IMR-90 (cell line): ENCODE measurements around the gene CDHR1. TPM values are rescaled to one million over a fixed set of nuclear protein-coding genes. Genes with fewer than 3 reads are reported as not detected.

Source experiments
- ATAC-seq: fragments of 200-7000 bp; cut with Tn5 transposase; 2 replicates; pipeline ENCODE4 v1.9.1; 2020; ENCODE audit warnings: low read depth, mild to moderate bottlenecking, moderate library complexity
- BruUV-seq: library from RNA; stranded (reverse); fragments of 400-500 nt; replicated peaks from 2 replicates; lab custom pipeline; 2021; lab: Mats Ljungman, UMichigan
- CTCF ChIA-PET: fragments of 300-600 bp; formaldehyde crosslinking; extraction: SDS; loops from one replicate; lab custom pipeline; 2021; ENCODE audit warnings: antibody characterized with exemption; lab: Yijun Ruan, JAX
- POLR2A ChIA-PET: fragments of 300-600 bp; sonication (Branson Sonifier 250); formaldehyde crosslinking; loops from one replicate; lab custom pipeline; 2022; ENCODE audit warnings: antibody characterized with exemption; ENCODE audit not compliant: unreplicated experiment; lab: Charles Lee
- DNase-seq: peaks from one replicate; pipeline ENCODE4 v3.0.0; 2013
- H2AFZ ChIP-seq: replicated peaks from 2 replicates; pipeline ENCODE3; 2013; ENCODE audit warnings: low read length, mild to moderate bottlenecking; ENCODE audit not compliant: poor library complexity
- H2AK5ac ChIP-seq: 2 replicates; pipeline ENCODE4 v1.6.1; 2013; ENCODE audit warnings: low read depth, low read length, inconsistent platforms
- H2AK9ac ChIP-seq: replicated peaks from 2 replicates; pipeline ENCODE3; 2013; ENCODE audit warnings: mild to moderate bottlenecking, low read depth, low read length, moderate library complexity; ENCODE audit not compliant: poor library complexity
- H2BK120ac ChIP-seq: 2 replicates; pipeline ENCODE4 v1.6.1; 2013; ENCODE audit warnings: low read depth, low read length, inconsistent platforms
- H2BK15ac ChIP-seq: 3 replicates; pipeline ENCODE4 v1.6.1; 2013; ENCODE audit warnings: low read depth, low read length, inconsistent platforms
- H2BK20ac ChIP-seq: 2 replicates; pipeline ENCODE4 v1.6.1; 2013; ENCODE audit warnings: low read depth, mild to moderate bottlenecking, inconsistent platforms, low read length, moderate library complexity
- H2BK5ac ChIP-seq: 2 replicates; pipeline ENCODE4 v1.6.1; 2013; ENCODE audit warnings: mild to moderate bottlenecking, low read depth, low read length, inconsistent platforms; ENCODE audit not compliant: poor library complexity, severe bottlenecking
- H3K14ac ChIP-seq: replicated peaks from 2 replicates; pipeline ENCODE4 v1.6.1; 2013; ENCODE audit warnings: low read depth, low read length, inconsistent platforms
- H3K18ac ChIP-seq: 2 replicates; pipeline ENCODE4 v1.6.1; 2013; ENCODE audit warnings: low read depth, low read length, control low read depth
- H3K23ac ChIP-seq: 2 replicates; pipeline ENCODE4 v1.6.1; 2013; ENCODE audit warnings: low read depth, low read length, inconsistent platforms
- H3K27ac ChIP-seq: 2 replicates; pipeline ENCODE4 v1.5.1; 2013; ENCODE audit warnings: mild to moderate bottlenecking, control low read depth, low read length; ENCODE audit not compliant: insufficient read depth
- H3K27me3 ChIP-seq: 2 replicates; pipeline ENCODE4 v1.6.1; 2013; ENCODE audit warnings: low read length; ENCODE audit not compliant: control insufficient read depth, insufficient read depth
- H3K36me3 ChIP-seq: 2 replicates; pipeline ENCODE4 v1.6.1; 2013; ENCODE audit warnings: low read length, mixed read lengths; ENCODE audit not compliant: control insufficient read depth, insufficient read depth
- H3K4ac ChIP-seq: 2 replicates; pipeline ENCODE4 v1.6.1; 2013; ENCODE audit warnings: low read depth, low read length, inconsistent platforms
- H3K4me1 ChIP-seq: 2 replicates; pipeline ENCODE4 v1.6.1; 2013; ENCODE audit warnings: low read length, mixed read lengths; ENCODE audit not compliant: control insufficient read depth, insufficient read depth
- H3K4me2 ChIP-seq: 2 replicates; pipeline ENCODE4 v1.6.1; 2013; ENCODE audit warnings: low read depth, mild to moderate bottlenecking, control low read depth, low read length, moderate library complexity
- H3K4me3 ChIP-seq: 2 replicates; pipeline ENCODE4 v1.5.1; 2013; ENCODE audit warnings: low read depth, mild to moderate bottlenecking, control low read depth, low read length, moderate library complexity; ENCODE audit not compliant: insufficient read depth
- H3K56ac ChIP-seq: 2 replicates; pipeline ENCODE4 v1.6.1; 2013; ENCODE audit warnings: low read length, inconsistent platforms; ENCODE audit not compliant: insufficient read depth; ENCODE audit errors: extremely low read depth
- H3K79me1 ChIP-seq, 2 experiments: 2 replicates each; pipeline ENCODE4 v1.6.1; 2013; ENCODE audit warnings: low read length in 2 of 2, inconsistent platforms in 1 of 2, low read depth in 1 of 2
- H3K9ac ChIP-seq: 2 replicates; pipeline ENCODE4 v1.6.1; 2013; ENCODE audit warnings: low read depth, low read length, control low read depth
- H3K9me1 ChIP-seq: 2 replicates; pipeline ENCODE4 v1.6.1; 2013; ENCODE audit warnings: low read length, inconsistent platforms; ENCODE audit not compliant: insufficient read depth
- H3K9me3 ChIP-seq: 2 replicates; pipeline ENCODE4 v1.6.1; 2013; ENCODE audit warnings: low read length; ENCODE audit not compliant: control insufficient read depth, insufficient read depth
- H4K20me1 ChIP-seq: 2 replicates; pipeline ENCODE4 v1.6.1; 2013; ENCODE audit warnings: low read length, inconsistent platforms; ENCODE audit not compliant: insufficient read depth
- H4K5ac ChIP-seq: 2 replicates; pipeline ENCODE4 v1.6.1; 2013; ENCODE audit warnings: mild to moderate bottlenecking, low read depth, low read length, control low read depth
- H4K8ac ChIP-seq, 2 experiments: 2 replicates each; pipeline ENCODE4 v1.6.1; 2013; ENCODE audit warnings: low read depth in 2 of 2, low read length in 2 of 2, control low read depth in 1 of 2, inconsistent platforms in 1 of 2
- H4K91ac ChIP-seq: 2 replicates; pipeline ENCODE4 v1.6.1; 2013; ENCODE audit warnings: low read depth, low read length, inconsistent platforms; ENCODE audit not compliant: insufficient read depth
- CHD1 ChIP-seq: IDR thresholded peaks from 2 replicates; pipeline ENCODE4 v1.6.1; 2012; ENCODE audit warnings: low read depth, low read length, improper control_type of control experiment
- CTCF ChIP-seq: conservative IDR thresholded peaks from 2 replicates; pipeline ENCODE4 v1.5.1; 2012; ENCODE audit warnings: mild to moderate bottlenecking, low read depth, low read length, improper control_type of control experiment
- MAFK ChIP-seq: IDR thresholded peaks from 2 replicates; pipeline ENCODE4 v1.6.1; 2012; ENCODE audit warnings: low read depth, low read length, improper control_type of control experiment
- SMC3 ChIP-seq: fragments of 150-350 bp; IDR thresholded peaks from 2 replicates; pipeline ENCODE4 v1.6.1; 2016; ENCODE audit warnings: low read depth, mild to moderate bottlenecking, antibody characterized with exemption, low read length, moderate library complexity
- USF2 ChIP-seq: fragments of 150-350 bp; IDR thresholded peaks from 2 replicates; pipeline ENCODE4 v1.6.1; 2017; ENCODE audit warnings: mild to moderate bottlenecking, antibody characterized with exemption, low read length, low read depth
- WGBS, 2 experiments: methylation state at CpG; one replicate each; pipeline versions ENCODE4 v1.1.5 to v1.1.7; 2013; ENCODE audit warnings: missing lambda C conversion rate in 2 of 2; ENCODE audit not compliant: insufficient read length in 1 of 2; ENCODE audit errors: extremely low coverage in 2 of 2; 5-methylcytosine and 5-hydroxymethylcytosine counted together
- dilution Hi-C: fragments of 300-500 bp; cut with HindIII; formaldehyde crosslinking; loops from one replicate; pipeline ENCODE4 v1.14.3; 2018; ENCODE audit warnings: low sequenced_read_pairs; ENCODE audit not compliant: unreplicated experiment
- in situ Hi-C: fragments of 300-500 bp; cut with MboI; formaldehyde crosslinking; loops from 3 replicates; pipeline ENCODE4 v1.14.3; 2019; ENCODE audit warnings: low sequenced_read_pairs, inconsistent platforms, mixed read lengths
- intact Hi-C: fragments of 100-400 bp; cut with micrococcal nuclease; formaldehyde crosslinking; loops from 2 replicates; pipeline ENCODE4 v1.10.0; 2022
- polyA plus RNA-seq, 3 experiments: library from polyadenylated mRNA; depleted of rRNA; stranded (reverse); fragments of >200 nt; gene quantifications; 2 replicates each; pipeline ENCODE4 v1.2.3, GENCODE V29; 2012; ENCODE audit warnings: low replicate concordance in 1 of 3
- total RNA-seq: library from RNA; depleted of rRNA; stranded (reverse); fragments of >200 nt; gene quantifications from 2 replicates; pipeline ENCODE4 v1.2.3, GENCODE V29; 2012

Gene CDHR1
- total and polyA plus RNA-seq, 2 of the 4 experiments (the other 2 are of a cell fraction): not detected

GRCh38 chr10:84191106-84191505, 3.2 kb upstream of the CDHR1 start:
- ChIA-PET POLR2A (no interaction called here), CTCF (no interaction called here)
- Histone ChIP-seq H3K18ac (no peak overlapping the region), H3K9ac (no peak overlapping the region), H4K91ac (no peak overlapping the region), H4K20me1 (no peaks in the 10 kb centered on the region), H3K23ac (no peak overlapping the region), H3K56ac (no peak overlapping the region), H3K27ac (no peak overlapping the region), H3K9me1 (peaks cover 8% of the 10 kb centered on the region), H3K14ac (no peak overlapping the region), H2BK15ac (no peak overlapping the region), H2AK5ac (no peak overlapping the region), H2AFZ (no peak overlapping the region), H2BK20ac (no peak overlapping the region), H3K4me1 (peaks cover 2% of the 10 kb centered on the region; the same call in 1 of the 2 replicates), H3K4ac (no peak overlapping the region), H3K79me1 (no peaks in the 10 kb centered on the region), H2AK9ac (no peak overlapping the region), H3K27me3 (peaks cover 38% of the 10 kb centered on the region), H3K4me2 (no peak overlapping the region), H4K8ac (no peak overlapping the region), H3K9me3 (no peaks in the 10 kb centered on the region), H2BK5ac (no peak overlapping the region), H2BK120ac (no peak overlapping the region), H3K36me3 (no peaks in the 10 kb centered on the region), H3K4me3 (no peak overlapping the region), H4K5ac (no peak overlapping the region)
- ATAC-seq: no peak
- DNase-seq: no peak
- no TSS peak for BruUV-seq
- in situ Hi-C loops: no loop called here
- dilution Hi-C loops: no loop called here
- WGBS, 2 experiments: 60% methylated on average over 2 of the region's 5 CpGs; no CpG with 5 or more reads in 1 of the 2 experiments
- intact Hi-C loops: no loop called here
- no peak for TF ChIP-seq CHD1
- TF ChIP-seq MAFK: no peak
- TF ChIP-seq USF2: no peak
- TF ChIP-seq CTCF: no peak
- no peak for TF ChIP-seq SMC3
